Fibroblast of lung (primary cell): Measurements from ENCODE around the gene GREM2.

Source experiments
- EZH2 ChIP-seq: IDR thresholded peaks from 2 replicates; pipeline ENCODE4 v1.5.1; 2012; ENCODE audit warnings: low read length, control low read depth, mild to moderate bottlenecking; ENCODE audit errors: missing control alignments
- TF ChIP-seq, protein P1 (sequence below), 2 donors: IDR thresholded peaks in 1 of 2; conservative IDR thresholded peaks in 1 of 2; 1 replicate in 1 of 2; 2 replicates in 1 of 2; pipeline ENCODE4 v1.5.1; 2011 to 2012; ENCODE audit warnings: low read length in 2 of 2, control low read depth in 1 of 2, inconsistent platforms in 1 of 2, low read depth in 1 of 2, mild to moderate bottlenecking in 1 of 2

DNA sequence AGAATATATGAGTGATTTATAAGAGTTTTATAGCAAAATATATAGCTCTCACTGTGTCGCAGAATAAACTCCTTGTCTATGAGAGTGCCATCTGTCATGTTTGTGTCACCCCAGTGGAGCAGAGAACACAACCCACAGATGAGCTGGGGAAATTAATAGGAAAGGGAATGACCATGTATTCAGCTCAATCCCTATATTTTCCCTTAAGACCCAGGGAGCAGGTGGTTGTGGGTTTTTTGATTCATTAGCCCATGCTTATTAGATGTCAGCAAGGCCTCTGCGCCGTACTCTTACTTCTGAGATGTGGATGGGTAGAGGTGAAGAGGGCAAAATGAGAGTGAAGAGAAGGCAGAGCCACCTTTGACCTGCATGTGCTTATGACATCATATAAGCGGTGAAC is 4.1 kb upstream of the GREM2 start:
- TF ChIP-seq, protein P1, sequence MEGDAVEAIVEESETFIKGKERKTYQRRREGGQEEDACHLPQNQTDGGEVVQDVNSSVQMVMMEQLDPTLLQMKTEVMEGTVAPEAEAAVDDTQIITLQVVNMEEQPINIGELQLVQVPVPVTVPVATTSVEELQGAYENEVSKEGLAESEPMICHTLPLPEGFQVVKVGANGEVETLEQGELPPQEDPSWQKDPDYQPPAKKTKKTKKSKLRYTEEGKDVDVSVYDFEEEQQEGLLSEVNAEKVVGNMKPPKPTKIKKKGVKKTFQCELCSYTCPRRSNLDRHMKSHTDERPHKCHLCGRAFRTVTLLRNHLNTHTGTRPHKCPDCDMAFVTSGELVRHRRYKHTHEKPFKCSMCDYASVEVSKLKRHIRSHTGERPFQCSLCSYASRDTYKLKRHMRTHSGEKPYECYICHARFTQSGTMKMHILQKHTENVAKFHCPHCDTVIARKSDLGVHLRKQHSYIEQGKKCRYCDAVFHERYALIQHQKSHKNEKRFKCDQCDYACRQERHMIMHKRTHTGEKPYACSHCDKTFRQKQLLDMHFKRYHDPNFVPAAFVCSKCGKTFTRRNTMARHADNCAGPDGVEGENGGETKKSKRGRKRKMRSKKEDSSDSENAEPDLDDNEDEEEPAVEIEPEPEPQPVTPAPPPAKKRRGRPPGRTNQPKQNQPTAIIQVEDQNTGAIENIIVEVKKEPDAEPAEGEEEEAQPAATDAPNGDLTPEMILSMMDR (conservative IDR thresholded peaks at IDR 0.05 in 1 of 2, IDR thresholded peaks at IDR 0.05 in 1 of 2; ENCODE audit: low read depth in 1 of 2, low read length in 2 of 2), result no peak
- TF ChIP-seq EZH2, result no peak
